Subcutaneous abdominal adipose tissue (tissue), 5 donors: Measurements from ENCODE around the gene MYO16.

Source experiments
- H3K27ac ChIP-seq: one replicate; pipeline ENCODE4 v1.7.0; 2013; ENCODE audit warnings: low read depth, mild to moderate bottlenecking, inconsistent platforms, low read length, moderate library complexity
- H3K27me3 ChIP-seq, 5 donors: one replicate each; pipeline ENCODE4 v1.7.0; 2013; ENCODE audit warnings: low read length in 5 of 5, inconsistent platforms in 1 of 5; ENCODE audit not compliant: control insufficient read depth in 5 of 5, insufficient read depth in 4 of 5
- H3K36me3 ChIP-seq, 5 donors: one replicate each; pipeline ENCODE4 v1.7.0; 2013; ENCODE audit warnings: low read length in 5 of 5; ENCODE audit not compliant: control insufficient read depth in 5 of 5, insufficient read depth in 5 of 5
- H3K4me1 ChIP-seq, 5 donors: one replicate each; pipeline ENCODE4 v1.7.0; 2013; ENCODE audit warnings: low read length in 5 of 5, mild to moderate bottlenecking in 3 of 5, moderate library complexity in 1 of 5; ENCODE audit not compliant: control insufficient read depth in 5 of 5, insufficient read depth in 5 of 5
- H3K4me3 ChIP-seq, 5 donors: one replicate each; pipeline ENCODE4 v1.7.0; 2013; ENCODE audit warnings: low read length in 5 of 5, low read depth in 1 of 5
- H3K9ac ChIP-seq, 5 donors: one replicate each; pipeline ENCODE4 v1.7.0; 2013; ENCODE audit warnings: low read length in 5 of 5, mild to moderate bottlenecking in 4 of 5, moderate library complexity in 3 of 5
- H3K9me3 ChIP-seq, 5 donors: one replicate each; pipeline ENCODE4 v1.7.0; 2013; ENCODE audit warnings: low read length in 5 of 5; ENCODE audit not compliant: control insufficient read depth in 5 of 5
- donor health status: healthy.
- donor health status: healthy.
- donor health status: healthy.
- donor health status: healthy.
- donor health status: healthy.

MYO16 gene

GRCh38 chr13:108993346-108993745 is 363.9 kb downstream of the MYO16 start:
- Histone ChIP-seq H3K36me3 (no peaks in the 10 kb centered on the region), H3K9ac (no peak overlapping the region), H3K4me3 (no peak overlapping the region), H3K4me1 (peaks cover 0 to 27% (median 11%) of the 10 kb centered on the region in 5 donors), H3K9me3 (no peaks in the 10 kb centered on the region), H3K27me3 (no peaks in the 10 kb centered on the region), H3K27ac (peak overlapping the region; percentile 31)

GRCh38 chr13:108996430-108996829 is 367.0 kb downstream of the MYO16 start:
- peaks cover 0 to 22% (median 6%) of the 10 kb centered on the region in 5 donors for H3K4me1 ChIP-seq
- H3K9me3 ChIP-seq, result no peaks in the 10 kb centered on the region
- H3K36me3 ChIP-seq, result no peaks in the 10 kb centered on the region
- H3K27me3 ChIP-seq, result no peaks in the 10 kb centered on the region
- no peak overlapping the region for H3K27ac ChIP-seq
- no peak overlapping the region for H3K9ac ChIP-seq
- no peak overlapping the region for H3K4me3 ChIP-seq

- Histone ChIP-seq H3K27me3 (no peaks in the 10 kb centered on the region), H3K4me1 (peaks cover 0 to 3% (median 0%) of the 10 kb centered on the region in 5 donors), H3K9me3 (no peaks in the 10 kb centered on the region), H3K9ac (no peak overlapping the region), H3K4me3 (no peak overlapping the region), H3K27ac (no peak overlapping the region), H3K36me3 (no peaks in the 10 kb centered on the region)
These were observed 370.8 kb downstream of the MYO16 start for GRCh38 chr13:109000207-109000606.

GRCh38 chr13:109002934-109003333 is 373.5 kb downstream of the MYO16 start:
- Histone ChIP-seq H3K27ac (no peak overlapping the region), H3K9me3 (no peaks in the 10 kb centered on the region), H3K4me1 (no peaks in the 10 kb centered on the region), H3K27me3 (no peaks in the 10 kb centered on the region), H3K4me3 (no peak overlapping the region), H3K36me3 (no peaks in the 10 kb centered on the region), H3K9ac (no peak overlapping the region)

DNA sequence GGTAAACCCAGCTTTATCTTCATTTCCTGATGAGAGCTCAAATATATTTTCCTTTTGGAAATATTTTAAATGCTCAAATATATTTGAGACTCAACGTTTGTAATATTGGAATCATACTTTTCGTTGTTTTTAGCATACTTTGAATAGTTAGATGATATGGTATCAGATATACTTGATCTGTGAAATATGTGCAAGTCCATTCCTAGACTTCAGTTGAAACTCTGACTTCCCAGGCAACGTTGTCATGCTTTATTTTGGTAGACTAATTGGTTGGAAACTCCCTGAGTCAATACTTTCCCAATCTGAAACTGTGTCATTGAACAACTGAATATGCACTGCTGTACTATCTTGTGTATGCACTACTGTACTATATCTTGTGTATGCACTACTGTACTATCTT is 378.5 kb downstream of the MYO16 start:
- H3K27ac ChIP-seq, result no peak overlapping the region
- H3K4me3 ChIP-seq, result no peak overlapping the region
- no peak overlapping the region for H3K9ac ChIP-seq
- H3K9me3 ChIP-seq, result no peaks in the 10 kb centered on the region
- H3K27me3 ChIP-seq, result no peaks in the 10 kb centered on the region
- H3K4me1 ChIP-seq, result no peaks in the 10 kb centered on the region
- no peaks in the 10 kb centered on the region for H3K36me3 ChIP-seq

- Histone ChIP-seq H3K36me3 (no peaks in the 10 kb centered on the region), H3K9ac (no peak overlapping the region), H3K9me3 (no peaks in the 10 kb centered on the region), H3K4me3 (no peak overlapping the region), H3K27me3 (no peaks in the 10 kb centered on the region), H3K4me1 (no peaks in the 10 kb centered on the region), H3K27ac (no peak overlapping the region)
These were observed 380.3 kb downstream of the MYO16 start for GRCh38 chr13:109009756-109010155.

GRCh38 chr13:109010912-109011311 is 381.5 kb downstream of the MYO16 start:
- Histone ChIP-seq H3K9me3 (no peaks in the 10 kb centered on the region), H3K4me1 (no peaks in the 10 kb centered on the region), H3K27me3 (no peaks in the 10 kb centered on the region), H3K36me3 (no peaks in the 10 kb centered on the region), H3K27ac (no peak overlapping the region), H3K4me3 (no peak overlapping the region), H3K9ac (no peak overlapping the region)

- Histone ChIP-seq H3K4me1 (no peaks in the 10 kb centered on the region), H3K27me3 (no peaks in the 10 kb centered on the region), H3K4me3 (no peak overlapping the region), H3K27ac (no peak overlapping the region), H3K9ac (no peak overlapping the region), H3K36me3 (no peaks in the 10 kb centered on the region), H3K9me3 (no peaks in the 10 kb centered on the region)
These were observed 382.7 kb downstream of the MYO16 start for GRCh38 chr13:109012115-109012514.

DNA sequence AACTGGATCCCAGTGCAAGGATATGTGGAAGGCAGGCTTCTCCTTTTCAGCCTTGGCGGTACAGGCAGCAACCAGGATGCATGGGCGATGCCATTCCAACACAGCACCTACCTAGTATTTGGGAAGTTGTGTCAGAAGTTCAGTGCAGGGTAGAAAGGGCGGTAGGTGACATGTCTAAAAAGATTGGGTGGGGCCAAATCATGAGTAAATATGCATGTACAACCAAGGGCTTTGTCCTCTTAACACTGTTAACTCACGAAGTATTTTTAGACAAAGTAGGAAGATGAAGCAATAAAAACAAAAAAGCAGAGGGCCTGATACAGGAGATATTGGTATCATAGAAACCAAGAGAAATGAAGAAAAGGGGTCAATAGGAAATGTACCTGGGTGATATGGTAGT is 392.1 kb downstream of the MYO16 start:
- no peaks in the 10 kb centered on the region for H3K27me3 ChIP-seq
- peaks cover 0 to 4% (median 0%) of the 10 kb centered on the region in 5 donors for H3K9me3 ChIP-seq
- H3K4me1 ChIP-seq, result no peaks in the 10 kb centered on the region
- H3K4me3 ChIP-seq, result no peak overlapping the region
- H3K9ac ChIP-seq, result no peak overlapping the region
- no peak overlapping the region for H3K27ac ChIP-seq
- no peaks in the 10 kb centered on the region for H3K36me3 ChIP-seq

- Histone ChIP-seq H3K36me3 (no peaks in the 10 kb centered on the region), H3K9ac (no peak overlapping the region), H3K4me1 (no peaks in the 10 kb centered on the region), H3K27me3 (no peaks in the 10 kb centered on the region), H3K9me3 (no peaks in the 10 kb centered on the region), H3K27ac (no peak overlapping the region), H3K4me3 (no peak overlapping the region)
These were observed 395.2 kb downstream of the MYO16 start for GRCh38 chr13:109024611-109025010.

DNA sequence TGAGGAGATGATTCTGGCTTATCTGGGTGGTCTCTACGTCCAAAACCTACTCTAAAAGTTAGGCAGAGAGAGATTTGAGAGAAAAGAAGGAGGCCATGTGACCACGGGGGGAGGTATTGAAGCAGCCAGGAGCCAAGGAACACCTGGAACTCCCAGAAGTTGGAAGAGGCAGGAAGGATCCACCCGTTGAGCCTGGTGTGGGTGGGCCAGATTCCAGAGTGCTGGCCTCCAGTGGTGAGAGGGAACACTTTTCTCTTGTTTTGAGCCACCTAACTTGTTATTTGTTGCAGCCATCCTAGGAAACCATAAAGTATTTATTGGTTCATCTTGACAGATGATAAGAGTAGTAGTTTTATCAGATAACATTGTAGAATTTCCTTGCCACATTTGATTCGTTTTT is 396.9 kb downstream of the MYO16 start:
- Histone ChIP-seq H3K9me3 (no peaks in the 10 kb centered on the region), H3K9ac (no peak overlapping the region), H3K4me1 (no peaks in the 10 kb centered on the region), H3K4me3 (no peak overlapping the region), H3K27ac (no peak overlapping the region), H3K27me3 (no peaks in the 10 kb centered on the region), H3K36me3 (no peaks in the 10 kb centered on the region)
